GM18858 (cell line): ENCODE results near the gene HBEGF.
"Not testable (repeated sequence)": the region's sequence is repeated elsewhere in the genome, so short reads cannot be mapped to it uniquely, and the experiment has no call there.

Source experiments
- ATAC-seq: cut with Tn5 transposase; IDR thresholded peaks from one replicate; pipeline ENCODE4 v1.9.1; 2021; ENCODE audit not compliant: unreplicated experiment

HBEGF gene

DNA sequence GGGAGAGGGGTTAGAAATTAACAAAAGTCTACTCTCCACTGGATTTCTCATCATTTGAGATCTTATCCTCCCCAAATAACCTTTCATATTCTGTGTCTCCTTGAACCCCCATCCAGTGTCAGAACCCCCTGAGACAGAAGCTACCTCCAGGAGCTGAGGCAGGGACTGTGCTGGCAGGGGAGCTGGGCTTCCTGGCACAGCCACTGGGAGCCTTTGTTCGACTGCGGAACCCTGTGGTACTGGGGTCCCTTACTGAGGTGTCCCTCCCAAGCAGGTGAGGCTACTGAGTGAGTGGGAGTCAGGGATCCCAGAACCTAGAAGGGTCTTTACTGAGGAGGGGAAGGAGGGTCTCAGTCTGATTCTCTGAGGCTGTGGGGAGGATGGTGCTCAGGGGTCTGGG lies 15.5 kb upstream of the HBEGF start:
- ATAC-seq = no peak

DNA sequence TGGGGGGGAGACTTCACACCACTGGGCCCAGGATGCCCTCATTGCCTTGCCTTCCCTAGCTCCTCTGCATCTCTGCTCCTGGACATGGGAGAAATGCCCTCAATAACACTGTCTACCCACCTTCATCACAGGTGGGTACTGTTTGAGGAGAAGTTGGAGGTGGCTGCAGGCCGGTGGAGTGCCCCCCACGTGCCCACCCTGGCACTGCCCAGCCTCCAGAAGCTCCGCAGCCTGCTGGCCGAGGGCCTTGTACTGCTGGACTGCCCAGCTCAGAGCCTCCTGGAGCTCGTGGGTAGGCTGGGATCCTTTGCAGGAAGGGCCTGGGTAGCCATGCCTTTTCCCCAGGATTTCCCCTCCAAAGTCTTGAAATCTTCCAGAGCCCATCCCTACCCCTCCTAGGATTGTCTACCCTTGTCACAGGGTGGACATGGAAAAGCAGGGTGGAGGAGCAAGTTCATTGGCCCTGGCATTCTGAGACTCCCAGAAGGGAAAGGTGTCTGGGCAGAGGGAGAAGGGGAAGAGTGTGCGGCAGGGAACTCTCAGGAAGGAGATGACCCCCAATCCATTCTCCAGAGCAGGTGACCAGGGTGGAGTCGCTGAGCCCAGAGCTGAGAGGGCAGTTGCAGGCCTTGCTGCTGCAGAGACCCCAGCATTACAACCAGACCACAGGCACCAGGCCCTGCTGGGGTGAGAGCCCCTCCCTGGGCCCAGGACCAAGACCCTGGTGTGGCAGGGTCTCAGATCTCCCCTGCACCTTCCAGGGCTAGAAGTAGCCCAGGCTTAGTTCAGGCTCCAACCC lies 14.5 kb upstream of the HBEGF start:
- ATAC-seq = no peak

DNA sequence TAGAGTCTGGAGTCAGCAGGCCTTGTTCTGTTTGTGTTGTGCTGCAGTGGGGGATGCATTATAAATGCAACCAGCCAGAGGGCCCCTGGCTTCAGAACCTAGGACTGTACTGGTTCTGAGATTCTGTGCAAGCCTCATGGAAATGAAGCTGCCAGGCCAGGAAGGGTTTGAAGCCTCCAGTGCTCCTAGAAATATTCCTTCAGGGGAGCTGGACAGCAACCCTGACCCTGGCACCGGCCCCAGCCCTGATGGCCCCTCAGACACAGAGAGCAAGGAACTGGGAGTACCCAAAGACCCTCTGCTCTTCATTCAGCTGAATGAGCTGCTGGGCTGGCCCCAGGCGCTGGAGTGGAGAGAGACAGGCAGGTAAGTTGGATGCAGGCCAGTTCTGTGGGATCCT lies 13.7 kb upstream of the HBEGF start, which contains the start of gene SLC4A9:
SLC4A9 (plus strand) TSS at position 94 of the 400 bp plus-strand sequence; CDS start at position 137, 43 bp downstream.
- ATAC-seq = no peak

DNA sequence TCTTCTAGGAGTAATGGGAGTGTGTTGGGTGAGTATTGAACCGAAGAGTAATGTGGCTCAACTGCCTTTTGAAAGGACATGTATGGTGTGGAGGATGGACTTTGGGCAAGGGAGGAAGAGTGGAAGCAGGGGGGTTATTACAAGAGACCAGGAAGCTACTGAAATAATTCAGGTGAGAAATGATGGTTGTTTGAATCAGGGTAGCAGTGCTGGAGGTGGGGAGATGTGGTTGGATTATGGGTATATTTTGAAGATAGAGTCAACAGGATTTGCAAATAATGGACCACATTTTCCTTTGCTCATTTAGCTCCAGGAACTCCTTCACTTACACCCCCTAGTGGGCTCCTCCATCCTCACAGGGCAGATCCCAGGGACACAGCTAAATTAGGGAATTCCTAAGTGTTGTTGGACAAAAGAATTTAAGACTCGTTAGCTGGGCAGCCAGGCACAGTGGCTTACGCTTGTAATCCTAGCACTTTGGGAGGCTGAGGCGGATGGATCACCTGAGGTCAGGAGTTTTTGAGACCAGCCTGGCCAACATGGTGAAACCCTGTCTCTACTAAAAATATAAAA lies 12.4 kb upstream of the HBEGF start:
- no peak for ATAC-seq

DNA sequence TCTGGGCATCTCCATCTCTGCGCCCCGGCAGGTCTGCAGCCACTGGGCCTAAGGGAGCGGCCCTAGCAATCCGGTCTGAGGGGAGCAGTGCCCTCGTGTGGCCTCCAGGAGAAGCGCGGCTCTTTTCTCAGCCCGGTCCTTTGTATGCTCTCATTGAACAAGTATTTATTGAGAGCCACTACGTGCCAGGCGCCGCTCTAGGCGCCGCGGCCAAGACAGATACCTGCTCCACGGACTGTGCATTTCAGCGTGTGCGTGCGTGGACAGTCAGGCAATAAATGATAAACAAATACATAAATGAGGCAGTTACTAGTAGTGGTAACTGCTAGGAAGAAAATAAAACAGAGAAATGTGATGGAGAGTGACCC lies 11.3 kb upstream of the HBEGF start:
- ATAC-seq = peak; percentile 75

DNA sequence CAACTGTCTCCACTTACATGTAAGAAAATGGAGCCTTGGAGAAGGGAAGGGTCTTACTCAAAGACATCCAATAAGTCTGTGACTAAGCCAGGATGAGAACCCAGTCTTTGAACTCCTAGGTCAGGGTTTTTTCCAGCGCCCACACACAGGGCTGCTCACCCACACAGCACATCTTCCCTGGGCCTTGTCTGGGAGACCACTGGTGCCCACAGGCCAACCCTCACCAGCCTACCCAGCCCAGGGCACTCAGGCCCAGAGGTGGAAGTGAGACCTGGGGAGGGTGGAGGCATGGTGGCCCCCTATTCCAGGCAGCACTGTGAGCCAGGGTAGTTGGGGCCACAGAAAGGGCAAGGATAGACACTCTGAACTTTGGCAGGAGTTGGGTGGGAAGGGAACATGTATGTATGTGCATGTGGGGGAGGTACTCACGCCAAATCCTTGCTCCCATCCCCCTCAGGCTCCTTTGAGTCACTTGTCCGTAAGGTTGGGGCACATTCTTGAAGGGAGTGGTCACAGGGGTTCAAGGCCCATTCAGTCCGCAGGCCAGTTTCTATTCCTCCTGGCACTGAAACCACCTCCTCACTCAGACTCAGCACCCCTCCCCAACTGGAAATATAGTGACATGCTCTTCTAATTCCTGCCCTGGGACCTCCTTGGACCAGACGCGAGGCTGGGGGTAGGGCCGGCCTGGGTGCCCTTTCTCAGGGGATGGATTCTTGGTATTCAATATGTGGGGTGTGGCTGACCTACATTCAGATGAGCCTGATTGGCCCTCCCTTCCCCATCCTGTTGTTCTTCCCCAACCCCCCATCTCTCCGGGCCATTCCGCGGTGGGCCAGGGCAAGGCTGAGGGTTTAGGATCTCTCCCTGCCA lies 10.7 kb upstream of the HBEGF start:
- no peak for ATAC-seq

DNA sequence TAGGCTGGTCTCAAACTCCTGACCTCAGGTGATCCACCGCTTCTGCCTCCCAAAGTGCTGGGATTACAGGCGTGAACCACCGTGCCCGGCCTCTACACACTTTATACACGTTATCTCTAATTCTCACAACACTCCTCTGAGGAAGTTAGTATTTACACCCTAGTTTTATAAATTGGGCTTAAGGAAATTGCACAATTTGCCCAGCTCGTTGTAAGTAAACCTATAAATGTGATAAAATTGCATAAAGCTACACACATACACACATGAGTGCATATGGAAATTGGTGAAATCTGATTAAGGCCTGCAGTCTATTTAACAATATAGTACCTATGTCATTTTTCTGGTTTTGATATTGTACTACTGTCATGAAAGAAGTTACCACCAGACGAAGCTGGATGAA lies 9.1 kb upstream of the HBEGF start:
- ATAC-seq = no peak

DNA sequence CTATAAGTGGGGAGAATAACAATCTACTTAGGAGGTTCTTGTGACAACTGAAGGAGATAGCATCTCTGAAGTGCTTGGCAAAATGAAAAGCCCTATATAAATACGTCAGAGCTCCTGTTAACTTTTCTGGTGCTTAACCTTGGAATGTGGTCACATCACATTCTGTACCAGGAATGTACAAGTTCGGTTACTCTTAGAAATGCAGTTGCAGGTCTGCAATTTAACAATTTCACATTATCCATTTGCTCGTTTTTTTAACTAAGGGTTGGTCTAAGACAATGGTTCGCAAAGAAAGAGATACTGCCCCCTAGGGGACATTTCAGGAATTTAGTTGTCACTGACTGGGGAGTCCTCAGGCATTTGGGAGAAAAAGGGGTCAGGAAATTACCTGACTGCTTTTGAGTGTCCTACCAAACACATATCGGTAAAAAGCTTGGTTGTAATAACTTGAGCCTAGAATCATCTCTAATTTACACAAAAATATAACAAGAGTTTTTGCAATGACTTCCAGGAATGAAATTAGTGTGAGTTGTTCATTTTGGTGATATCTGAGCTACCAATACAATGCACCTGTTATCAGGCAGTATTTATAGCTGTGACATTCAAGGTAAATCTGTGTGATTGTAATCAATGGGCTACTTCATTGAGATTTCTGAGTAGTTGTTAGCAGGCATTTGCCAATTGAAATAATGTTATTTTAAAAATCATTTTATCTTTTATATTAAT lies 5.4 kb upstream of the HBEGF start:
- peak; percentile 72 for ATAC-seq

DNA sequence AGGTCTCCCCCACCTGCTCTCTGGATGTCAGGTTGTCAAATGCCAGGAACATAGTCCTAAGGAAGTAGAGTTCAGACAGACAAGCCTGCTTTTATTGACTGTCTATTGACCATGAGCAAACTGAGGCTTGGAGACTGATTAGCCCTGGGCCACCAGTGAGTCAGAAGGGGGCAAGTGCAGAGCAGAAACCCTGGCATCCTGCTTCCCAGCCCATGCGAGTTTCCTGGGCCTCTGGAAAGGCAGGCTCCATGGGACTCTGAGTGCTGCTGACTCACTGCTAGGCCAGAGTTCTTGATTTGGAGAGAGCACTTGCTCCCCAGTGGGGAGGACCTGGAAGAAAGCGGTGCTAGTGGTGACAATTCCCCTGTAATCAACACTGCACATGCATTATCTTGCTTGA lies 2.8 kb upstream of the HBEGF start:
- no peak for ATAC-seq

DNA sequence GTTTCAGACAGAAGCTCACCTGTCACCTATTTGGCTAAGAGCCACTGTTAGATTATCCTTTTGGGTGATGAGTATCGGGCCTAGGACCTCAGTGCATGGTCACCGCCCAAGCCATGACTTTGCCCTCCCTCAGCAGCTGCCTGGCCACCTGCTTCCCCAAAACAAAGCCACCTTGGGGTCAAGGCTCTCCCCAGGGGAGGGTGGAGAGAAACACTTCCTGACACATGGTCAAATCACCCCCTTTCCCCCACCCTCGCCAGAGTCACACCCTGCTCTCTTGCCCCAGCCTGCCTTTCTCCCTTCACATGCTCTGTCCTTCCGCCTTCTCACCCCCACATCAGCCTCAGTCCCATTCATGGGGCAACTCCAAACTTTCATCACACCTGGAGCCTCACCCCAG lies 1.7 kb upstream of the HBEGF start:
- no peak for ATAC-seq

DNA sequence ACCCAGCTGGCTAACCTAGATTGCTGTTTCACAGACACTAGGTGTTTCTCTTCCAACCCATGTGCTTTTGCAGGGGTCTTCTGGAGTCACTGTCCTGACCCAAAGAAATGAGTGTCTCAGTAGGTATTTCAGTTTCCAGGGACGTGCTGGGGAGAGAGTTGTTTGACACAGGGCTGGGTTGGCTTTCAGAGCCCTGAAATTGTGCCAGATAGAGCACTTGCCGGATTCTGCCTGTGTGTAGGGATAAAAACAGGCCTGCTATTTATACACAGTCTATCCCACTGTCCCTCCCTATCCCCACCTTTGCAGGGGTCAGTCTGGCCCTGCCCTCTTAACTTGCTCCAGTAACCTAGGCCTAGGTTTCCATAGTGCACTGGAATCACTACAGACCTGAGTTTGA lies 957 bp upstream of the HBEGF start:
- ATAC-seq = no peak

DNA sequence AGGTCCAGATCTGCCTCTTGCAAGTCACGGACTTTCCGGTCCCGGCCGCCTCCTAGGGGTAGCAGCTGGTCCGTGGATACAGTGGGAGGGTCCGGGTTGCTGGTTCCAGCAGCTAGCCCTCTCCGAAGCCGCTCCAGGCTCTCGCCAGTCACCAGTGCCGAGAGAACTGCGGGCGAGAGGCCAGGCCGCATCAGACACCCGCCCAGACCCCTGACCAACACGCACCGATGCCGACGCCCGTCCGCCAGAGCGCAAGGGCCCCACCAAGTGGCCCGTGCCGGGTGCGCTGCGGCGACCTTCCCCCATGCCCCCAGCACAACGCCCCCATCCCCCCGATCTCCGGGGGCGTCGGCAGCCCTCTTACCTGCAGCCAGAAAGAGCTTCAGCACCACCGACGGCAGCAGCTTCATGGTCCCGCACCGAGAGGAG lies 470 bp downstream of the HBEGF start:
- ATAC-seq = no peak

DNA sequence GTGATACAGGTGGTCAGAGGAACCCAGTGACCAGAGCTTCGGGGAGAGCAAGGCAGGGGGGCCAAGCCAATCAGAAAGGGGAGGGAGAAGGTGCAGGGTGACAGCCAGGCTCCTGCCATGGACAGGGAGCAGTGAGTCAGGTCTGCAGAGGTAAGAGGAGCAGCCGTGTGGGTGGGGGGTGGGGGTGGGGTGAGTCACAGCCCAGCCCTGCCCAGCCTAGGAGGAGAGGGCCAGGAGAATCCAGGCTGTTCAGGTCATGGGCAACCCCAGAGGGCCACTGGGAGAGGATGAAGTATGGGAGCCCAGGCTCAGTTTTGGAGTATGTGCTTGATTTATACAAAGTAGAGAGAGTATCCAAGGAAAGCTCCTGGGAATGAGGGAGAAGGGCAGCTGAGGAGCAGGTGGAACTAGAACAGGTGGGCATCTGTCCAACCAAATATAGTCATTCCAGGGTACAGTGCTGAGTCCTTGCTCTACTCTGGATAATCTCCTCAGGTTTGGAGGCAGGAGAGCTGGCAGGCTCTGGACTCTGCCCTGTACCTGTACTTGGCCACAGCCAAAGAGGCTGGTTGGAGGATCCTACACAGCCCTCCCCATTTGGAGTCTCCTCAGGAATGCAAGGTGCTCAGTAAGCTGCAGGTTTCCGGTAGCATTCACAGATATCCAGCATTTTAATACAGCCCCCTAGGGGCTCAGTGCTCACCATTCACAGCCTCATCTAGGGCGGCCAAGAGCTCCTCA lies 1.6 kb downstream of the HBEGF start:
- ATAC-seq = no peak

DNA sequence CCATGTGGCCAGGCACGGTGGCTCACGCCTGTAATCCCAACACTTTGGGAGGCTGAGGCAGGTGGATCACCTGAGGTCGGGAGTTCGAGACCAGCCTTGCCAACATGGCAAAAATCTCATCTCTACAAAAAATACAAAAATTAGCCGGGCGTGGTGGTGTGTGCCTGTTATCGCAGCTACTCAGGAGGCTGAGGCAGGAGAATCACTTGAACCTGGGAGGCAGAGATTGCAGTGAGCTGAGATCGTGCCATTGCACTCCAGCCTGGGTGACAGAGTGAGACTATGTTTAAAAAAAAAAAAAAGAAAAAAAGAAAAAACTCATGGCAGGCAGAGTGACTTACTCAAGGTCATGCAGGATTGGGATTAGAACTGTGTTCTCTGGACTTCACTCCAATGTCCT lies 2.6 kb downstream of the HBEGF start:
- ATAC-seq = not testable (repeated sequence)

DNA sequence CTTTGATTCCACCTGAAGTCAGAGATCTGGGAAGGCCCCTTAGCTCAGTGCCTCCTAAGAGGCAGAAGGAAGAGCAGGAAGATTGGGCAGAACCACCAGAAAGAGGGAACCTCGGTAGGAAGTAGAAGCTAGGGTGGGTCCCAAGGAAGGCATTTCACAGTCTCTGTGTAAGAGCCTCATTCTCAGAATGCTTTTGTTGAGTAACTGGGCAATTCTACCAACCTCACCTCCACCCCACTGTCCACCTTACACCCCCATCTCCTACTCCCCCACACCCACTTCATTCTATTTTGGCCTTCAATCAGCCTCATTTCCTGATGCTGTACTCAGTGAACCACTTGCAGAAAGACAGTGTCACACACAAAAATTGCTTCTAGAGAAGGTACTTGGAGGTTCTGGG lies 3.5 kb downstream of the HBEGF start:
- no peak for ATAC-seq

DNA sequence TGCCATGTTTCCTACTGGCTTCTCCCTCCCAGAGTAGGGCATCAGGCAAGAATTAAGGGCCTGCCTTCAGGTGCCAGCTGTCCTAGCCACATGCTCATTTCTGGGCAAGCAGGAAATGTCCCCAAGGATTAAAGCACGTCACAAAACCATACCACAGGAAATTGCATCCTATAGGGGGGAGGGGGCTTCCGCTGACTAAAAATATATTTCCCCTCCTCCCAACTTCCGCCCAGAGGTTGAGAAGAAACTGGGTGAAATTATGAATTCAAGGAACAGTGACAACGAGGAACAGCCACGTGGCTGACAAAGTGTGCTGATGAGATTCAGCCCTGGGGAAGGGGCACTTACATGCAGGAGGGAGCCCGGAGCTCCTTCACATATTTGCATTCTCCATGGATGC lies 4.1 kb downstream of the HBEGF start:
- ATAC-seq = no peak

DNA sequence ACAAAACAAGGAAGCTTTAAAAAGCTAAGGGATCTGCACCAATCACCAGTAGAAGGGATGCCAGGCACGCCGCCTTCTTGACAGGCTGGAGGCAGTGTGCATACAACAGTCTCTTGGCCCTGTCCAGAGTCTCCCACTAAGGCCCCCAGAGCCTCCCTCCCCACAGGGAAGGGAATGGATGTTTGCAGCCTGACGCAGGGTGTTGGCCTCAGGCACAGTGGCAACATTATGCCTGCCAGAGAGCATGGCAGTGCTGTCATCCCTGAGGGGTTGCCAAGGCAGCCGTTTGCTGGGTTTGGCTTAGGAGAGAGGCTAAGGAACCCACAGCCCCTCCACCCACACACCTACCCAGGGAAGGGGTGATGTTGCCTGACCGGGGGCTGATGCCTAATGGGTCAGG lies 4.8 kb downstream of the HBEGF start:
- no peak for ATAC-seq

DNA sequence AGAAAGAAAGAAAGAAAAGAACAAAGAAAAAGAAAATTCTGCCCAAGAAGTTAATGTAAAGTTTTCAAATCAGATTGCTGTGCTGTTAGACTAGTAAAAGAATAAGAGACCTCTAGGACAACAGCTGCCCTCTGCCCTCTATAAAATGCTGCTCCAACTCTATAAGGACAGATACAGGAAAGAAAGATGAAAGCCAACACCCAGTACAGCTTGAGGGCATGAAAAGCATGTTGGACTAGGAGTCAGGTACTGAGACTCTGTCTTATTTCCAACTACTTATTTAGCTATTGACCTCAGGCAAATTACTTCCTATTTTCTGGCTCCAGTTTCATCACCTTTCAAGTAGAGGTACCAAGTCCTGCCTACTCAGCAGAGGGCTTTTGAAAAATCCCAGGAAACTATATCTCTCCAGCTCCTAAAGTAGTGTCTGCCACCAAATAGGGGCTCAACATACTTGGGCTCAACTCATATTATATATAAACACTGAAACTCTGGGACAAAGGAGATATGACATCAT lies 5.7 kb downstream of the HBEGF start:
- no peak for ATAC-seq

DNA sequence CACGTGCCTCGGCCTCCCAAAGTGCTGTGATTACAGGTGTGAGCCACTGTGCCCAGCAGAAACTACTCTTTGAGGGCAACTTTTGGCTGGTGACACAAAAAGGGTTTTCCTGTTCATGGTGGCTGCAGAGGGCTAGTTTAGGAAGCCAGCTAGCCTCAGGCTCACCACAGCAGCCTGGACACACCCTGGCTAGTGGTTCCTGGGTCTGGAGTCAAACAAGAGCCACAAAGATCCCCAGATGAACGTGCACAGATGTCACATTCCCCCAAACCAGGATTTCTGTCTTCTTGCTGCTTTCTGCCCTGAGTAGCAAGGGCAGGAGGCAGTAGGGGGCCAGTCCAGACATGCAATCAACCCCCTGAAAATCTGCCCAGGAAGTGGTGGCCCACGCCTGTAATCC lies 6.8 kb downstream of the HBEGF start:
- ATAC-seq = no peak

DNA sequence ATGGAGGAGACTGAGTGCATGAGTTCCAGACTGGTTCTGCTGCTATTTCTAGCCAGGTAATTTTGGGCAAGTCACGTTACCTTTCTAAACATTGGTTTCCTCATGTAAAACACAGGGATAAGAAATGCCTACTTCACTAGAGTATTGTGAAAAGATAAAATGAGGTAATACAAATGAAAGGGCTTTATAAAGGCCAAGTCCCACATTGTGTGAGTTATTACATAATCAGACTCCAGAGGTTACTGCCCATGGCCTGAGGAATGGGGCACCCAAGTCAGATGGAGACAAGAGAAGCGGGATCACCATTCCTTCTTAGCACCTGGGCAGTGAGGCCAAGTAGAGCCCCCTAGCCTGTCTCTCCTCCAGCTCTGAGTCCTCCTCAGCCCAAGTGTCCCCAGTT lies 7.5 kb downstream of the HBEGF start:
- ATAC-seq = no peak
